ENCODE measurements around the gene RSU1. TPM values are rescaled to one million over a fixed set of nuclear protein-coding genes. Genes with fewer than 3 reads are reported as not detected.
A peak's percentile ranks its signal among the peaks of the same experiment; 100 is the strongest.

The RSU1 gene
- polyA plus RNA-seq, 3 donors = 45.7 to 111 (median 100) TPM

GRCh38 chr10:16737420-16737819 is 79.8 kb downstream of the RSU1 start:
- no peaks in the 10 kb centered on the region for H4K20me1 ChIP-seq (ENCODE audit: insufficient read depth, low read length)
- no peaks in the 10 kb centered on the region for H3K27me3 ChIP-seq (ENCODE audit: control insufficient read depth in 2 of 2, insufficient read depth in 2 of 2, low read length in 2 of 2)
- no peak overlapping the region for H3K27ac Mint-ChIP-seq
- no peaks in the 10 kb centered on the region for H3K79me2 ChIP-seq (ENCODE audit: insufficient read depth, low read length)
- H2AFZ ChIP-seq (ENCODE audit: insufficient read depth, low read depth, low read length, poor library complexity, severe bottlenecking) = no peak overlapping the region
- H3K9me3 ChIP-seq (replicated peaks in 1 of 2; ENCODE audit: control insufficient read depth in 1 of 2, insufficient read depth in 1 of 2, low read length in 2 of 2) = peaks cover 0 to 12% of the 10 kb centered on the region in 2 donors
- H3K9me3 Mint-ChIP-seq = peaks cover 15 to 32% (median 21%) of the 10 kb centered on the region in 7 donors
- WGBS (ENCODE audit: insufficient coverage) = no CpG with 5 or more reads among the region's 2 CpGs
- H3K36me3 Mint-ChIP-seq = peaks cover 49 to 72% of the 10 kb centered on the region in 2 donors
- H3K4me2 ChIP-seq (replicated peaks; ENCODE audit: extremely low read depth, low read length, poor library complexity, severe bottlenecking) = no peak overlapping the region
- H3K4me1 Mint-ChIP-seq = peaks cover 1% of the 10 kb centered on the region
- no peak overlapping the region for H3K27ac ChIP-seq (ENCODE audit: low read depth in 1 of 2, low read length in 2 of 2)
- TF ChIP-seq CTCF (IDR thresholded peaks at IDR 0.05) = no peak
- no peak overlapping the region for H3K4me3 Mint-ChIP-seq
- no peak for DNase-seq
- H3K36me3 ChIP-seq (replicated peaks in 1 of 2; ENCODE audit: control insufficient read depth in 1 of 2, insufficient read depth in 2 of 2, low read length in 2 of 2) = peaks cover 5 to 49% of the 10 kb centered on the region in 2 donors
- no peak overlapping the region for H3K4me3 ChIP-seq (replicated peaks in 1 of 3; ENCODE audit: low read depth in 2 of 3, low read length in 3 of 3)
- H3K4me1 ChIP-seq (ENCODE audit: control insufficient read depth in 1 of 2, insufficient read depth in 2 of 2, low read length in 2 of 2) = no peaks in the 10 kb centered on the region
- H3K27me3 Mint-ChIP-seq (ENCODE audit: low read depth in 3 of 3) = no peaks in the 10 kb centered on the region
- intact Hi-C loops (cut with micrococcal nuclease) = no loop called here
- no peak overlapping the region for H3K9ac ChIP-seq (ENCODE audit: insufficient read depth, low read length, poor library complexity, severe bottlenecking)

- WGBS (ENCODE audit: insufficient coverage) = no CpG with 5 or more reads among the region's 3 CpGs
- Mint-ChIP-seq H3K9me3 (peaks cover 15 to 32% (median 21%) of the 10 kb centered on the region in 7 donors), H3K4me1 (peaks cover 3% of the 10 kb centered on the region), H3K27ac (peak overlapping the region in 1 of 7 donors; percentile 43), H3K4me3 (no peak overlapping the region), H3K27me3 (ENCODE audit: low read depth in 3 of 3) (peaks cover 0 to 1% (median 0%) of the 10 kb centered on the region in 3 donors), H3K36me3 (peaks cover 43 to 65% of the 10 kb centered on the region in 2 donors)
- Histone ChIP-seq H3K27ac (ENCODE audit: low read depth in 1 of 2, low read length in 2 of 2) (no peak overlapping the region), H3K4me2 (replicated peaks; ENCODE audit: extremely low read depth, low read length, poor library complexity, severe bottlenecking) (no peak overlapping the region), H3K9me3 (replicated peaks in 1 of 2; ENCODE audit: control insufficient read depth in 1 of 2, insufficient read depth in 1 of 2, low read length in 2 of 2) (peaks cover 0 to 14% of the 10 kb centered on the region in 2 donors), H3K4me3 (replicated peaks in 1 of 3; ENCODE audit: low read depth in 2 of 3, low read length in 3 of 3) (no peak overlapping the region), H3K4me1 (ENCODE audit: control insufficient read depth in 1 of 2, insufficient read depth in 2 of 2, low read length in 2 of 2) (no peaks in the 10 kb centered on the region), H3K9ac (ENCODE audit: insufficient read depth, low read length, poor library complexity, severe bottlenecking) (no peak overlapping the region), H2AFZ (ENCODE audit: insufficient read depth, low read depth, low read length, poor library complexity, severe bottlenecking) (no peak overlapping the region), H3K36me3 (replicated peaks in 1 of 2; ENCODE audit: control insufficient read depth in 1 of 2, insufficient read depth in 2 of 2, low read length in 2 of 2) (peaks cover 7 to 40% of the 10 kb centered on the region in 2 donors), H3K27me3 (ENCODE audit: control insufficient read depth in 2 of 2, insufficient read depth in 2 of 2, low read length in 2 of 2) (no peaks in the 10 kb centered on the region), H4K20me1 (ENCODE audit: insufficient read depth, low read length) (no peaks in the 10 kb centered on the region), H3K79me2 (ENCODE audit: insufficient read depth, low read length) (no peaks in the 10 kb centered on the region)
- no peak for DNase-seq
- intact Hi-C loops (cut with micrococcal nuclease) = no loop called here
- no peak for TF ChIP-seq CTCF (IDR thresholded peaks at IDR 0.05)
Measured at GRCh38 chr10:16735671-16736070, 81.6 kb downstream of the RSU1 start.
